Measurements from ENCODE around the gene RNF128.

The RNF128 gene

GRCh38 chrX:106726485-106727437 lies at the start of gene RNF128:
Gene RNF128, plus strand, starts transcription at chrX:106726701. Its CDS starts 213 bp downstream, at chrX:106726914.
- no peak for DNase-seq

GRCh38 chrX:106680716-106681115 lies 45.8 kb upstream of the RNF128 start:
- DNase-seq: no peak

GRCh38 chrX:106684207-106684606 lies 42.3 kb upstream of the RNF128 start:
- DNase-seq: no peak

- DNase-seq: no peak
These were observed 34.0 kb upstream of the RNF128 start for GRCh38 chrX:106692425-106693065.

- DNase-seq: no peak
These were observed 30.0 kb upstream of the RNF128 start for GRCh38 chrX:106696502-106696901.

GRCh38 chrX:106698693-106699092 lies 27.8 kb upstream of the RNF128 start:
- DNase-seq: no peak

- no peak for DNase-seq
These were observed 23.9 kb upstream of the RNF128 start for GRCh38 chrX:106702636-106703035.

GRCh38 chrX:106706466-106706865 lies 20.0 kb upstream of the RNF128 start:
- no peak for DNase-seq

GRCh38 chrX:106707771-106708454 lies 18.6 kb upstream of the RNF128 start:
- DNase-seq: no peak

- DNase-seq: no peak
These were observed 15.7 kb upstream of the RNF128 start for GRCh38 chrX:106710771-106711170.

- DNase-seq: no peak
These were observed 15.1 kb upstream of the RNF128 start for GRCh38 chrX:106711375-106711774.

GRCh38 chrX:106716004-106716403 lies 10.5 kb upstream of the RNF128 start:
- no peak for DNase-seq

- no peak for DNase-seq
These were observed 10.0 kb upstream of the RNF128 start for GRCh38 chrX:106716463-106716862.

- DNase-seq: no peak
These were observed 7.8 kb upstream of the RNF128 start for GRCh38 chrX:106718709-106719108.

- DNase-seq: no peak
These were observed 570 bp upstream of the RNF128 start for GRCh38 chrX:106725931-106726330.

- DNase-seq: no peak
These were observed 1.8 kb downstream of the RNF128 start for GRCh38 chrX:106728337-106728736.

GRCh38 chrX:106730401-106730800 lies 3.9 kb downstream of the RNF128 start:
- no peak for DNase-seq

GRCh38 chrX:106731590-106731989 lies 5.1 kb downstream of the RNF128 start:
- DNase-seq: no peak

- no peak for DNase-seq
These were observed 8.3 kb downstream of the RNF128 start for GRCh38 chrX:106734827-106735226.

GRCh38 chrX:106740193-106740780 lies 13.8 kb downstream of the RNF128 start:
- DNase-seq: no peak

- no peak for DNase-seq
These were observed 15.7 kb downstream of the RNF128 start for GRCh38 chrX:106742193-106742592.

GRCh38 chrX:106742805-106743204 lies 16.3 kb downstream of the RNF128 start:
- DNase-seq: no peak

GRCh38 chrX:106748377-106748776 lies 21.9 kb downstream of the RNF128 start:
- no peak for DNase-seq

Data from activated effector memory CD4-positive, alpha-beta T cell treated with Interleukin-2 at 50 U/mL for 16 hours (primary cell).